ENCODE results near the gene RCOR1.

DNA sequence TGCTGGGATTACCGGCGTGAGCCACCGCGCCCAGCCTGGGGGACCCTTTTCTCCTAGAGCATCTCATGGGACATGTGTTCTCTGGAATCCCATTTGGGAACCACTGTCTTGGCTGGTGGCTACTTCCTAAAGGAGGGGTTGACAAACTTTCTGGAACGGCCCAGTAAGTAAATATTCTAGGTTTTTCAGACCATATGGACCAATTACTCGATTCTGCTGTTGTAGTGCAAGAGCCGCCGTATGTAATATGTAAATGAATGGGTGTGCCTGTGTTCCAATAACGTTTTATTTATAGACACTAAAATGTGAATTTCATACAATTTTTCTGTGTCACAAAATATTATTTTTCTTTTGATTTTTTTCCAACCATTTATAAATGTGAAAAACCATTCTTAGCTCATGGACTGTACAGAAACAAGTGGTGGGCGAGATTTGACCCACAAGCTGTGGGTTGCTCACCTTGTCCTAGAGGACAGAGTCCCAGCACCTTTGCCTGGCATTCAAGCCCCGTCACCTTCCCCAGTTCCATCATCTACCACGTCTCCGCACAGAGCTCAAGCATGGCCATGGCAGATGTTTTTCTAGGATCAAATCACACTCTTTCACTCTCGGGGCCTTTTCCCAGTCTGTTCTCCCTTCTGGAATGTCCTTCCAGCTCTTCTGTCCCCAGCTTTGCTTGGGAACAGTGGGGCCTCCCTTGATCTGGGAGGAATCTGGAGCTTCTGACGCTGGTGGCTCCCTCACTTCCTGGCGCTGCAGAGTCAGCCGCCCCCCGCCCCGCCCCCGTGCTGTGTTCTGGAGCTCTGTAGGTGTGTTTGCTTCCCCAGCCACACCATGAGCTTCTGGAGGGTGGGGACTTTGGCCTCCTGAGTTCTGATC is 17.9 kb upstream of the RCOR1 start:
- TF ChIP-seq CTCF (conservative IDR thresholded peaks at IDR 0.05; ENCODE audit: low read depth, low read length), result no peak
- no peak for TF ChIP-seq EZH2 (IDR thresholded peaks at IDR 0.05; ENCODE audit: borderline replicate concordance, low read depth, low read length, poor library complexity, severe bottlenecking)
